IPS-18a (cell line): Measurements from ENCODE around the gene FECH.

Source experiments
- H3K27ac ChIP-seq: one replicate; pipeline ENCODE4 v1.5.1; 2013; ENCODE audit warnings: low read length
- H3K27me3 ChIP-seq: one replicate; pipeline ENCODE4 v1.6.1; 2013; ENCODE audit warnings: mild to moderate bottlenecking, low read length; ENCODE audit not compliant: control insufficient read depth, insufficient read depth
- H3K36me3 ChIP-seq: one replicate; pipeline ENCODE4 v1.6.1; 2013; ENCODE audit warnings: low read depth, low read length; ENCODE audit not compliant: control insufficient read depth
- H3K4me1 ChIP-seq: one replicate; pipeline ENCODE4 v1.6.1; 2013; ENCODE audit warnings: low read depth, low read length; ENCODE audit not compliant: control insufficient read depth
- H3K4me3 ChIP-seq: one replicate; pipeline ENCODE4 v1.5.1; 2013; ENCODE audit warnings: low read length
- H3K9ac ChIP-seq: one replicate; pipeline ENCODE4 v1.6.1; 2013; ENCODE audit warnings: mild to moderate bottlenecking, low read length, moderate library complexity
- H3K9me3 ChIP-seq: one replicate; pipeline ENCODE4 v1.6.1; 2013; ENCODE audit warnings: low read depth, low read length; ENCODE audit not compliant: control insufficient read depth

The FECH gene

GRCh38 chr18:57576316-57576715 lies 10.2 kb downstream of the FECH start:
- no peak overlapping the region for H3K27ac ChIP-seq
- peaks cover 10% of the 10 kb centered on the region for H3K36me3 ChIP-seq
- H3K27me3 ChIP-seq, result no peaks in the 10 kb centered on the region
- H3K4me3 ChIP-seq, result no peak overlapping the region
- H3K4me1 ChIP-seq, result no peaks in the 10 kb centered on the region
- H3K9me3 ChIP-seq, result no peaks in the 10 kb centered on the region
- H3K9ac ChIP-seq, result no peak overlapping the region

- H3K9me3 ChIP-seq, result no peaks in the 10 kb centered on the region
- H3K4me3 ChIP-seq, result no peak overlapping the region
- no peaks in the 10 kb centered on the region for H3K4me1 ChIP-seq
- H3K27ac ChIP-seq, result no peak overlapping the region
- no peak overlapping the region for H3K9ac ChIP-seq
- H3K36me3 ChIP-seq, result peaks cover 17% of the 10 kb centered on the region
- no peaks in the 10 kb centered on the region for H3K27me3 ChIP-seq
These were observed 11.0 kb downstream of the FECH start for GRCh38 chr18:57575542-57575941.

GRCh38 chr18:57574866-57575265 lies 11.6 kb downstream of the FECH start:
- Histone ChIP-seq H3K27me3 (no peaks in the 10 kb centered on the region), H3K36me3 (peaks cover 17% of the 10 kb centered on the region), H3K4me3 (no peak overlapping the region), H3K9me3 (no peaks in the 10 kb centered on the region), H3K27ac (no peak overlapping the region), H3K4me1 (no peaks in the 10 kb centered on the region), H3K9ac (no peak overlapping the region)

GRCh38 chr18:57570162-57570561 lies 16.3 kb downstream of the FECH start:
- peaks cover 26% of the 10 kb centered on the region for H3K36me3 ChIP-seq

GRCh38 chr18:57569133-57569532 lies 17.4 kb downstream of the FECH start:
- no peak overlapping the region for H3K4me3 ChIP-seq
- H3K9ac ChIP-seq, result no peak overlapping the region
- no peak overlapping the region for H3K27ac ChIP-seq
- H3K9me3 ChIP-seq, result no peaks in the 10 kb centered on the region
- no peaks in the 10 kb centered on the region for H3K4me1 ChIP-seq
- H3K36me3 ChIP-seq, result peaks cover 24% of the 10 kb centered on the region
- no peaks in the 10 kb centered on the region for H3K27me3 ChIP-seq

More at GRCh38 chr18:57570162-57570561, 16.3 kb downstream of the FECH start:
- no peaks in the 10 kb centered on the region for H3K4me1 ChIP-seq
- no peaks in the 10 kb centered on the region for H3K9me3 ChIP-seq
- no peak overlapping the region for H3K4me3 ChIP-seq
- H3K9ac ChIP-seq, result no peak overlapping the region
- H3K27me3 ChIP-seq, result no peaks in the 10 kb centered on the region
- H3K27ac ChIP-seq, result no peak overlapping the region

GRCh38 chr18:57561728-57562423 lies 24.6 kb downstream of the FECH start:
- Histone ChIP-seq H3K9me3 (no peaks in the 10 kb centered on the region), H3K36me3 (peaks cover 5% of the 10 kb centered on the region), H3K4me1 (peaks cover 3% of the 10 kb centered on the region), H3K4me3 (no peak overlapping the region), H3K27ac (no peak overlapping the region), H3K9ac (no peak overlapping the region), H3K27me3 (no peaks in the 10 kb centered on the region)

GRCh38 chr18:57561261-57561660 lies 25.2 kb downstream of the FECH start:
- Histone ChIP-seq H3K9me3 (no peaks in the 10 kb centered on the region), H3K27ac (no peak overlapping the region), H3K36me3 (peaks cover 4% of the 10 kb centered on the region), H3K4me3 (no peak overlapping the region), H3K4me1 (peaks cover 3% of the 10 kb centered on the region), H3K9ac (no peak overlapping the region), H3K27me3 (no peaks in the 10 kb centered on the region)

- no peaks in the 10 kb centered on the region for H3K27me3 ChIP-seq
- H3K36me3 ChIP-seq, result no peaks in the 10 kb centered on the region
- H3K4me3 ChIP-seq, result no peak overlapping the region
- peaks cover 3% of the 10 kb centered on the region for H3K4me1 ChIP-seq
- no peaks in the 10 kb centered on the region for H3K9me3 ChIP-seq
- H3K27ac ChIP-seq, result no peak overlapping the region
- H3K9ac ChIP-seq, result no peak overlapping the region
These were observed 27.2 kb downstream of the FECH start for GRCh38 chr18:57559314-57559713.

GRCh38 chr18:57555134-57555533 lies 31.4 kb downstream of the FECH start:
- no peak overlapping the region for H3K27ac ChIP-seq
- no peaks in the 10 kb centered on the region for H3K9me3 ChIP-seq
- H3K27me3 ChIP-seq, result no peaks in the 10 kb centered on the region
- H3K9ac ChIP-seq, result no peak overlapping the region
- H3K4me1 ChIP-seq, result no peaks in the 10 kb centered on the region
- H3K36me3 ChIP-seq, result no peaks in the 10 kb centered on the region
- no peak overlapping the region for H3K4me3 ChIP-seq

- Histone ChIP-seq H3K27me3 (no peaks in the 10 kb centered on the region), H3K4me3 (no peak overlapping the region), H3K36me3 (no peaks in the 10 kb centered on the region), H3K9ac (no peak overlapping the region), H3K9me3 (no peaks in the 10 kb centered on the region), H3K27ac (no peak overlapping the region), H3K4me1 (no peaks in the 10 kb centered on the region)
These were observed 36.0 kb downstream of the FECH start for GRCh38 chr18:57550510-57550909.

GRCh38 chr18:57547260-57547659 lies 39.2 kb downstream of the FECH start:
- Histone ChIP-seq H3K9ac (no peak overlapping the region), H3K36me3 (no peaks in the 10 kb centered on the region), H3K27me3 (no peaks in the 10 kb centered on the region), H3K9me3 (no peaks in the 10 kb centered on the region), H3K4me1 (peaks cover 3% of the 10 kb centered on the region), H3K4me3 (no peak overlapping the region), H3K27ac (no peak overlapping the region)

GRCh38 chr18:57544936-57545660 lies 41.4 kb downstream of the FECH start:
- H3K27me3 ChIP-seq, result no peaks in the 10 kb centered on the region
- H3K27ac ChIP-seq, result no peak overlapping the region
- no peaks in the 10 kb centered on the region for H3K9me3 ChIP-seq
- no peak overlapping the region for H3K4me3 ChIP-seq
- H3K4me1 ChIP-seq, result peaks cover 3% of the 10 kb centered on the region
- no peaks in the 10 kb centered on the region for H3K36me3 ChIP-seq
- H3K9ac ChIP-seq, result no peak overlapping the region
